HepG2 (cell line): Measurements from ENCODE around the gene ZNF324B. TPM values are rescaled to one million over a fixed set of nuclear protein-coding genes. Genes with fewer than 3 reads are reported as not detected.

Experiments used
- ADNP ChIP-seq: sonication (generic); formaldehyde crosslinking; IDR thresholded peaks from 2 replicates; pipeline ENCODE4 v1.4.0; 2020; ENCODE audit warnings: missing genetic modification reagents
- AKAP8 ChIP-seq: sonication (generic); formaldehyde crosslinking; IDR thresholded peaks from 2 replicates; pipeline ENCODE4 v1.5.1; 2020; ENCODE audit warnings: mild to moderate bottlenecking, missing genetic modification reagents
- CBX2 ChIP-seq, 2 experiments: fragments of 200-600 bp in 1 of 2; sonication (generic); formaldehyde crosslinking in 1 of 2; IDR thresholded peaks; 2 replicates each; pipeline versions ENCODE4 v1.7.0 to v1.8.1; 2018 to 2022; ENCODE audit warnings: low read depth in 2 of 2, low read length in 1 of 2, mild to moderate bottlenecking in 1 of 2, missing genetic modification reagents in 1 of 2
- CCAR2 ChIP-seq: fragments of 200-400 bp; formaldehyde crosslinking; optimal IDR thresholded peaks from 2 replicates; pipeline ENCODE3; 2018; ENCODE audit warnings: low read depth, mild to moderate bottlenecking, low read length, moderate library complexity
- HOXA3 ChIP-seq: sonication (generic); formaldehyde crosslinking; IDR thresholded peaks from 2 replicates; pipeline ENCODE4 v1.5.0; 2020; ENCODE audit warnings: missing genetic modification reagents
- IKZF1 ChIP-seq: fragments of 450-650 bp; IDR thresholded peaks from 2 replicates; pipeline ENCODE4 v1.7.1; 2016
- POGZ ChIP-seq: sonication (generic); formaldehyde crosslinking; IDR thresholded peaks from 2 replicates; pipeline ENCODE4 v1.4.0; 2020; ENCODE audit warnings: mild to moderate bottlenecking, missing genetic modification reagents
- SNAI1 ChIP-seq: sonication (generic); formaldehyde crosslinking; IDR thresholded peaks from 2 replicates; pipeline ENCODE4 v1.5.0; 2020; ENCODE audit warnings: mild to moderate bottlenecking, missing genetic modification reagents, borderline replicate concordance
- SP140L ChIP-seq: sonication (generic); formaldehyde crosslinking; IDR thresholded peaks from 2 replicates; pipeline ENCODE4 v1.4.0; 2020; ENCODE audit warnings: missing genetic modification reagents, borderline replicate concordance
- ZFP36L1 ChIP-seq: sonication (generic); formaldehyde crosslinking; IDR thresholded peaks from 2 replicates; pipeline ENCODE4 v1.8.0; 2022; ENCODE audit warnings: mild to moderate bottlenecking, missing genetic modification reagents, moderate library complexity
- ZNF263 ChIP-seq: sonication (generic); formaldehyde crosslinking; IDR thresholded peaks from 2 replicates; pipeline ENCODE4 v1.4.0; 2020; ENCODE audit warnings: missing genetic modification reagents
- ZNF883 ChIP-seq: sonication (generic); formaldehyde crosslinking; IDR thresholded peaks from 2 replicates; pipeline ENCODE4 v1.5.1; 2020; ENCODE audit warnings: mild to moderate bottlenecking, missing genetic modification reagents; ENCODE audit errors: not compliant biosample characterization
- polyA plus RNA-seq, 8 experiments: library from polyadenylated mRNA; depleted of rRNA in 3 of 8; stranded (reverse) in 7 of 8; unstranded in 1 of 8; fragments of >200 nt; fragmentation: Illumina TruSeq in 4 of 8; extraction: Trizol in 4 of 8; gene quantifications; 2 replicates each; pipeline versions ENCODE4 v1.2.1 to v1.2.3, GENCODE V29; 2011 to 2016; ENCODE audit warnings: low read depth in 4 of 8, missing spikeins in 1 of 8, mixed read lengths in 1 of 8; ENCODE audit not compliant: insufficient read depth in 1 of 8
- total RNA-seq, 5 experiments: library from RNA; depleted of rRNA; stranded (reverse); fragments of >200 nt; fragmentation: Illumina TruSeq; extraction: Trizol; gene quantifications; 2 replicates each; pipeline ENCODE4 v1.2.3, GENCODE V29; 2016; ENCODE audit warnings: low read depth in 1 of 5
- TF ChIP-seq, protein P1 (sequence below): sonication (generic); formaldehyde crosslinking; IDR thresholded peaks from 2 replicates; pipeline ENCODE4 v1.5.0; 2020; ENCODE audit warnings: missing genetic modification reagents
- TF ChIP-seq, protein P2 (sequence below): sonication (generic); formaldehyde crosslinking; IDR thresholded peaks from 2 replicates; pipeline ENCODE4 v1.5.1; 2020; ENCODE audit warnings: mild to moderate bottlenecking, missing genetic modification reagents, borderline replicate concordance
- TF ChIP-seq, protein P3 (sequence below): sonication (generic); formaldehyde crosslinking; IDR thresholded peaks from 2 replicates; pipeline ENCODE4 v1.4.0; 2020; ENCODE audit warnings: missing genetic modification reagents
- TF ChIP-seq, protein P4 (sequence below): sonication (generic); formaldehyde crosslinking; IDR thresholded peaks from 2 replicates; pipeline ENCODE4 v1.5.1; 2020; ENCODE audit warnings: missing genetic modification reagents, mild to moderate bottlenecking, borderline replicate concordance
- TF ChIP-seq, protein P5 (sequence below): sonication (generic); formaldehyde crosslinking; IDR thresholded peaks from 2 replicates; pipeline ENCODE4 v1.8.0; 2022; ENCODE audit warnings: mild to moderate bottlenecking, missing genetic modification reagents, moderate library complexity

Gene ZNF324B
- total and polyA plus RNA-seq, 2 of the 13 experiments (the other 11 are each of a cell fraction or from before 2014, with no cell fraction given): 0.53 to 3.0 TPM

DNA sequence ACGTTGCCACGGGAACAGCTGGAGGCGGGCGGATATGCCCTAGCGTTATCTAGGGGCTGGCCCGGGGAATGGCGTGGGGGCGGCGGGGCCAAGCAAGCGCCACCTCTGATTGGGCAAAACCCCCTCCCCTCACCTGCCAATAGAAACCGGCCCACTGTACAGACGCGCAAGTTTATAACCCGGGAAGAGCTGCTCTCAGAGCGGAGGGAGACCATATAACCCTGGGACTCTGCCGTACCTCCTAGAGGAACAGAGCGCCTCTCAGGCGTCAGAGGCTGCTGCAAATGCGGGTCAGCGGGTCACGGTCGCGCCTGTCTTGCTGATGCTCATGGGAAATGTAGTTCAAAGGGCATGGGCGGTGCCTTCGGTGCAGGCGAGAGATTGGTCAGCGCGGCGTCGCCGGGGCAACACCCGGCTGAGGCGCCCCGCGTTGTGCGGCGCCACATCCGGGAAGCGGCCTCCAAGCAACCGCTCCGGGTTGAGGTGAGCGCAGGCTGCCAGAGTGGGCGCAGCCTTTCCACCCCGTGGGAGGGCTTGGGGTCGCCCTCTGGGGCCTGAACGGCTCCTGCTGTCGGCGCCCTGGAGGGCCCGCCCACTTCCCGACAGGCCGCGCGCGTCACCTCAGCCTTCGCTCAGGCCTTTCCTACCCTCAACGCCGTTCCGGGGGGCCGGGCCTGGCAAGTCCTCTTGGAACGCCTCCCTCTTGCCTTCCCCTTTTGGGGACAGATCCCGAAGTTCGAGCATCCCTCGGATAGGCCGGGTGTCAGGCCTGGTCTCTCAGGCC lies 24.5 kb downstream of the ZNF324B start, which contains the start of gene ZNF446 (continued):
- TF ChIP-seq, protein P1, sequence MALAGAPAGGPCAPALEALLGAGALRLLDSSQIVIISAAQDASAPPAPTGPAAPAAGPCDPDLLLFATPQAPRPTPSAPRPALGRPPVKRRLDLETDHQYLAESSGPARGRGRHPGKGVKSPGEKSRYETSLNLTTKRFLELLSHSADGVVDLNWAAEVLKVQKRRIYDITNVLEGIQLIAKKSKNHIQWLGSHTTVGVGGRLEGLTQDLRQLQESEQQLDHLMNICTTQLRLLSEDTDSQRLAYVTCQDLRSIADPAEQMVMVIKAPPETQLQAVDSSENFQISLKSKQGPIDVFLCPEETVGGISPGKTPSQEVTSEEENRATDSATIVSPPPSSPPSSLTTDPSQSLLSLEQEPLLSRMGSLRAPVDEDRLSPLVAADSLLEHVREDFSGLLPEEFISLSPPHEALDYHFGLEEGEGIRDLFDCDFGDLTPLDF (CRISPR knock-in tag): peak; percentile 82
- TF ChIP-seq ZFP36L1 (no peak; the same call in 1 of the 2 replicates), POGZ (CRISPR knock-in tag) (0 out of 2 replicates have a peak, but pooled peaks have one; percentile 9), AKAP8 (CRISPR knock-in tag) (peak; percentile 99), CBX2 (IDR thresholded peaks at IDR 0.05; ENCODE audit: low read depth, low read length) (no peak), CBX2 (CRISPR knock-in tag; IDR thresholded peaks at IDR 0.05; ENCODE audit: low read depth) (no peak), IKZF1 (no peak), SNAI1 (CRISPR knock-in tag) (peak; percentile 11; the same call in 1 of the 2 replicates), CCAR2 (no peak), ZNF263 (CRISPR knock-in tag) (no peak), ADNP (no peak), ZNF883 (no peak), HOXA3 (CRISPR knock-in tag) (peak; percentile 5), SP140L (CRISPR knock-in tag) (no peak)
- TF ChIP-seq, protein P2, sequence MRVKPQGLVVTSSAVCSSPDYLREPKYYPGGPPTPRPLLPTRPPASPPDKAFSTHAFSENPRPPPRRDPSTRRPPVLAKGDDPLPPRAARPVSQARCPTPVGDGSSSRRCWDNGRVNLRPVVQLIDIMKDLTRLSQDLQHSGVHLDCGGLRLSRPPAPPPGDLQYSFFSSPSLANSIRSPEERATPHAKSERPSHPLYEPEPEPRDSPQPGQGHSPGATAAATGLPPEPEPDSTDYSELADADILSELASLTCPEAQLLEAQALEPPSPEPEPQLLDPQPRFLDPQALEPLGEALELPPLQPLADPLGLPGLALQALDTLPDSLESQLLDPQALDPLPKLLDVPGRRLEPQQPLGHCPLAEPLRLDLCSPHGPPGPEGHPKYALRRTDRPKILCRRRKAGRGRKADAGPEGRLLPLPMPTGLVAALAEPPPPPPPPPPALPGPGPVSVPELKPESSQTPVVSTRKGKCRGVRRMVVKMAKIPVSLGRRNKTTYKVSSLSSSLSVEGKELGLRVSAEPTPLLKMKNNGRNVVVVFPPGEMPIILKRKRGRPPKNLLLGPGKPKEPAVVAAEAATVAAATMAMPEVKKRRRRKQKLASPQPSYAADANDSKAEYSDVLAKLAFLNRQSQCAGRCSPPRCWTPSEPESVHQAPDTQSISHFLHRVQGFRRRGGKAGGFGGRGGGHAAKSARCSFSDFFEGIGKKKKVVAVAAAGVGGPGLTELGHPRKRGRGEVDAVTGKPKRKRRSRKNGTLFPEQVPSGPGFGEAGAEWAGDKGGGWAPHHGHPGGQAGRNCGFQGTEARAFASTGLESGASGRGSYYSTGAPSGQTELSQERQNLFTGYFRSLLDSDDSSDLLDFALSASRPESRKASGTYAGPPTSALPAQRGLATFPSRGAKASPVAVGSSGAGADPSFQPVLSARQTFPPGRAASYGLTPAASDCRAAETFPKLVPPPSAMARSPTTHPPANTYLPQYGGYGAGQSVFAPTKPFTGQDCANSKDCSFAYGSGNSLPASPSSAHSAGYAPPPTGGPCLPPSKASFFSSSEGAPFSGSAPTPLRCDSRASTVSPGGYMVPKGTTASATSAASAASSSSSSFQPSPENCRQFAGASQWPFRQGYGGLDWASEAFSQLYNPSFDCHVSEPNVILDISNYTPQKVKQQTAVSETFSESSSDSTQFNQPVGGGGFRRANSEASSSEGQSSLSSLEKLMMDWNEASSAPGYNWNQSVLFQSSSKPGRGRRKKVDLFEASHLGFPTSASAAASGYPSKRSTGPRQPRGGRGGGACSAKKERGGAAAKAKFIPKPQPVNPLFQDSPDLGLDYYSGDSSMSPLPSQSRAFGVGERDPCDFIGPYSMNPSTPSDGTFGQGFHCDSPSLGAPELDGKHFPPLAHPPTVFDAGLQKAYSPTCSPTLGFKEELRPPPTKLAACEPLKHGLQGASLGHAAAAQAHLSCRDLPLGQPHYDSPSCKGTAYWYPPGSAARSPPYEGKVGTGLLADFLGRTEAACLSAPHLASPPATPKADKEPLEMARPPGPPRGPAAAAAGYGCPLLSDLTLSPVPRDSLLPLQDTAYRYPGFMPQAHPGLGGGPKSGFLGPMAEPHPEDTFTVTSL: no peak
- TF ChIP-seq, protein P3, sequence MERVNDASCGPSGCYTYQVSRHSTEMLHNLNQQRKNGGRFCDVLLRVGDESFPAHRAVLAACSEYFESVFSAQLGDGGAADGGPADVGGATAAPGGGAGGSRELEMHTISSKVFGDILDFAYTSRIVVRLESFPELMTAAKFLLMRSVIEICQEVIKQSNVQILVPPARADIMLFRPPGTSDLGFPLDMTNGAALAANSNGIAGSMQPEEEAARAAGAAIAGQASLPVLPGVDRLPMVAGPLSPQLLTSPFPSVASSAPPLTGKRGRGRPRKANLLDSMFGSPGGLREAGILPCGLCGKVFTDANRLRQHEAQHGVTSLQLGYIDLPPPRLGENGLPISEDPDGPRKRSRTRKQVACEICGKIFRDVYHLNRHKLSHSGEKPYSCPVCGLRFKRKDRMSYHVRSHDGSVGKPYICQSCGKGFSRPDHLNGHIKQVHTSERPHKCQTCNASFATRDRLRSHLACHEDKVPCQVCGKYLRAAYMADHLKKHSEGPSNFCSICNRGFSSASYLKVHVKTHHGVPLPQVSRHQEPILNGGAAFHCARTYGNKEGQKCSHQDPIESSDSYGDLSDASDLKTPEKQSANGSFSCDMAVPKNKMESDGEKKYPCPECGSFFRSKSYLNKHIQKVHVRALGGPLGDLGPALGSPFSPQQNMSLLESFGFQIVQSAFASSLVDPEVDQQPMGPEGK (CRISPR knock-in tag): peak; percentile 55; the same call in 1 of the 2 replicates
- TF ChIP-seq, protein P4, sequence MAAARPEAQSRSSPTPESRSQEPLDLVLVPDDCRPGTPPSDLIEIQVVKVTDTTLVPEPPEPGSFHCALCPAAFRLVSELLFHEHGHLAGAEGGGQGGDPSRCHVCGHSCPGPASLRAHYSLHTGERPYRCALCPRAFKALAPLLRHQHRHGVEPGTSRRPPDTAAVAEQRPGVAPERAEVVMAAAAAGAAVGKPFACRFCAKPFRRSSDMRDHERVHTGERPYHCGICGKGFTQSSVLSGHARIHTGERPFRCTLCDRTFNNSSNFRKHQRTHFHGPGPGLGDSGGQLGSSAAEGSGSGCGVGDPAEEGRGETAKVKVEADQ (CRISPR knock-in tag): peak; percentile 52; the same call in 1 of the 2 replicates
- TF ChIP-seq, protein P5, sequence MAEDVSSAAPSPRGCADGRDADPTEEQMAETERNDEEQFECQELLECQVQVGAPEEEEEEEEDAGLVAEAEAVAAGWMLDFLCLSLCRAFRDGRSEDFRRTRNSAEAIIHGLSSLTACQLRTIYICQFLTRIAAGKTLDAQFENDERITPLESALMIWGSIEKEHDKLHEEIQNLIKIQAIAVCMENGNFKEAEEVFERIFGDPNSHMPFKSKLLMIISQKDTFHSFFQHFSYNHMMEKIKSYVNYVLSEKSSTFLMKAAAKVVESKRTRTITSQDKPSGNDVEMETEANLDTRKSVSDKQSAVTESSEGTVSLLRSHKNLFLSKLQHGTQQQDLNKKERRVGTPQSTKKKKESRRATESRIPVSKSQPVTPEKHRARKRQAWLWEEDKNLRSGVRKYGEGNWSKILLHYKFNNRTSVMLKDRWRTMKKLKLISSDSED (CRISPR knock-in tag): no peak
